Activated T-helper 2 cell treated with anti-CD3 and anti-CD28 coated beads, Interferon-gamma antibody, Interleukin-2, Interleukin-4, amounts not matched to agents 10 μg/mL and 5 μg/mL and 100 μg/mL, durations not matched to agents 14 hours and 24 hours and 36 hours (primary cell): ENCODE measurements around the gene IFI30. TPM values are rescaled to one million over a fixed set of nuclear protein-coding genes. Genes with fewer than 3 reads are reported as not detected.

Experiments used
- DNase-seq: peaks from one replicate; pipeline ENCODE4 v3.0.0; 2021; ENCODE audit warnings: low spot score
- H3K27ac Mint-ChIP-seq: one replicate; pipeline ENCODE4 v1.8.0; 2021; ENCODE audit warnings: mixed read lengths
- H3K27me3 Mint-ChIP-seq: one replicate; pipeline ENCODE4 v1.8.0; 2021; ENCODE audit warnings: low read depth, mixed read lengths
- H3K36me3 Mint-ChIP-seq: one replicate; pipeline ENCODE4 v1.8.0; 2021; ENCODE audit warnings: low read depth, mixed read lengths
- H3K4me1 Mint-ChIP-seq: one replicate; pipeline ENCODE4 v1.8.0; 2021; ENCODE audit warnings: low read depth, mixed read lengths
- H3K4me3 Mint-ChIP-seq: one replicate; pipeline ENCODE4 v1.8.0; 2021; ENCODE audit warnings: low read depth, mild to moderate bottlenecking, moderate library complexity, mixed read lengths
- H3K9me3 Mint-ChIP-seq: one replicate; pipeline ENCODE4 v1.8.0; 2021; ENCODE audit warnings: mixed read lengths
- intact Hi-C: fragments of 100-400 bp; cut with micrococcal nuclease; formaldehyde crosslinking; loops from one replicate; pipeline ENCODE4 v1.15.1; 2023
- total RNA-seq: library from RNA; stranded (reverse); gene quantifications from 2 replicates; pipeline ENCODE4 v1.2.3, GENCODE V29; 2022

IFI30 gene
- total RNA-seq, 1 donor from 2014 or later = 37.0 TPM

GRCh38 chr19:18190278-18190677 lies 16.7 kb downstream of the IFI30 start:
- intact Hi-C loops = loop anchor here (5.0 kb wide), 2 partner anchors 62 to 132 kb away; partner anchors contain the start of gene LSM4
- Mint-ChIP-seq H3K36me3 (no peaks in the 10 kb centered on the region), H3K27me3 (no peaks in the 10 kb centered on the region), H3K4me3 (no peak overlapping the region), H3K9me3 (no peaks in the 10 kb centered on the region), H3K4me1 (peaks cover 18% of the 10 kb centered on the region), H3K27ac (no peak overlapping the region)
- DNase-seq = no peak

GRCh38 chr19:18191640-18192062 lies 18.0 kb downstream of the IFI30 start:
- Mint-ChIP-seq H3K4me1 (peaks cover 18% of the 10 kb centered on the region), H3K9me3 (no peaks in the 10 kb centered on the region), H3K27me3 (no peaks in the 10 kb centered on the region), H3K27ac (peak overlapping the region; percentile 79), H3K4me3 (peak overlapping the region; percentile 82), H3K36me3 (no peaks in the 10 kb centered on the region)
- no peak for DNase-seq
- intact Hi-C loops = loop anchor here (1.0 to 5.0 kb wide), 5 partner anchors 13 to 131 kb away; partner anchors contain the start of genes LSM4, PIK3R2 and RAB3A

- H3K4me3 Mint-ChIP-seq = peak within 1 kb of the TSS; percentile 82
- no peaks in the 10 kb centered on the region for H3K27me3 Mint-ChIP-seq
- no peaks in the 10 kb centered on the region for H3K9me3 Mint-ChIP-seq
- peaks cover 18% of the 10 kb centered on the region for H3K4me1 Mint-ChIP-seq
- intact Hi-C loops = loop anchor here (1.0 to 5.0 kb wide), 5 partner anchors 11 to 129 kb away; partner anchors contain the start of genes LSM4, PIK3R2 and RAB3A
- DNase-seq = peak; percentile 99
- no peaks in the 10 kb centered on the region for H3K36me3 Mint-ChIP-seq
- H3K27ac Mint-ChIP-seq = peak within 1 kb of the TSS; percentile 79
These were observed 19.2 kb downstream of the IFI30 start, which contains the start of gene MPV17L2 for GRCh38 chr19:18192673-18193387. MPV17L2 (plus strand) TSS chr19:18193218; CDS start chr19:18193282, 64 bp downstream.

- no peaks in the 10 kb centered on the region for H3K27me3 Mint-ChIP-seq
- H3K4me3 Mint-ChIP-seq = peak overlapping the region; percentile 82
- H3K4me1 Mint-ChIP-seq = peaks cover 18% of the 10 kb centered on the region
- H3K36me3 Mint-ChIP-seq = peaks cover 7% of the 10 kb centered on the region
- H3K27ac Mint-ChIP-seq = peak overlapping the region; percentile 79
- H3K9me3 Mint-ChIP-seq = no peaks in the 10 kb centered on the region
- intact Hi-C loops = loop anchor here (2.0 to 5.0 kb wide), 4 partner anchors 19 to 129 kb away; partner anchors contain the start of genes LSM4 and PIK3R2
- DNase-seq = no peak
These were observed 20.0 kb downstream of the IFI30 start for GRCh38 chr19:18193388-18194180.

GRCh38 chr19:18194181-18194530 lies 20.5 kb downstream of the IFI30 start:
- no peaks in the 10 kb centered on the region for H3K27me3 Mint-ChIP-seq
- H3K4me3 Mint-ChIP-seq = peak overlapping the region; percentile 82
- intact Hi-C loops = loop anchor here (5.0 kb wide), 2 partner anchors 58 to 128 kb away; partner anchors contain the start of gene LSM4
- H3K4me1 Mint-ChIP-seq = peaks cover 18% of the 10 kb centered on the region
- no peaks in the 10 kb centered on the region for H3K9me3 Mint-ChIP-seq
- H3K36me3 Mint-ChIP-seq = peaks cover 9% of the 10 kb centered on the region
- H3K27ac Mint-ChIP-seq = peak overlapping the region; percentile 76
- DNase-seq = no peak

DNA sequence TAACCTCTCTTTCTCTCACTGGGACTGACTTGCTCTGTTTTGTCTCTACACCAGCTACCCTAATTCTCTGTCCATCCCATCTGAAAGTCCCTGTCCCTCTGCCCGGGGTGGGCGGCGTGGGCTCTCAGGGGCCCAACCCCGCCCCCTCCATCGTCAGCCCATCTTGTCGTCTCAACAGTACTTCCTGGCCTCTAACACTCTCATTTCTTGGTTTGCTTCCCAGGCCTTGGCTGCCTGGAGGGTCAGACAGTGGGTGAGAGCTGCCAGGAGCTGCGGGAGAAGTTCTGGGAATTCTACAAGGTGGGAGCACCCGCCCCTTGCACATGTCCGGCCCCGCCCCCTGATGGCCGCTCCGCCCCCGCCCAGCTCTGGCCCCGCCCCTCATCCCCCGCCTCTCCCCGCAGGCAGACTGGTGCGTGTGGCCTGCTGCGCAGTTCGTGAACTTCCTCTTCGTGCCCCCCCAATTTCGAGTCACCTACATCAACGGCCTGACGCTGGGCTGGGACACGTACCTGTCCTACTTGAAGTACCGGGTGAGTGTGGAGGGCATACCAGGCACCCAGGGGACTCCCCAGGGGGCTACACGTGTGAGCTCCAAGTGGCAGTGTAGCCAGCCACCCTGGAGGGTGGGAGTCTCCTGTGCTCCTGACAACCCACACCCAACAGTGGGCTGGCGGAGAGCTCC lies 21.1 kb downstream of the IFI30 start:
- intact Hi-C loops = loop anchor here (5.0 kb wide), 2 partner anchors 58 to 128 kb away; partner anchors contain the start of gene LSM4
- peak overlapping the region; percentile 82 for H3K4me3 Mint-ChIP-seq
- H3K4me1 Mint-ChIP-seq = peaks cover 18% of the 10 kb centered on the region
- H3K36me3 Mint-ChIP-seq = peaks cover 9% of the 10 kb centered on the region
- DNase-seq = peak; percentile 26
- no peaks in the 10 kb centered on the region for H3K9me3 Mint-ChIP-seq
- H3K27ac Mint-ChIP-seq = no peak overlapping the region
- H3K27me3 Mint-ChIP-seq = no peaks in the 10 kb centered on the region

- intact Hi-C loops = no loop called here
- Mint-ChIP-seq H3K9me3 (no peaks in the 10 kb centered on the region), H3K4me3 (peak overlapping the region; percentile 21), H3K27ac (no peak overlapping the region), H3K27me3 (no peaks in the 10 kb centered on the region), H3K4me1 (peaks cover 18% of the 10 kb centered on the region), H3K36me3 (peaks cover 9% of the 10 kb centered on the region)
- no peak for DNase-seq
These were observed 22.9 kb downstream of the IFI30 start for GRCh38 chr19:18196511-18196845.

DNA sequence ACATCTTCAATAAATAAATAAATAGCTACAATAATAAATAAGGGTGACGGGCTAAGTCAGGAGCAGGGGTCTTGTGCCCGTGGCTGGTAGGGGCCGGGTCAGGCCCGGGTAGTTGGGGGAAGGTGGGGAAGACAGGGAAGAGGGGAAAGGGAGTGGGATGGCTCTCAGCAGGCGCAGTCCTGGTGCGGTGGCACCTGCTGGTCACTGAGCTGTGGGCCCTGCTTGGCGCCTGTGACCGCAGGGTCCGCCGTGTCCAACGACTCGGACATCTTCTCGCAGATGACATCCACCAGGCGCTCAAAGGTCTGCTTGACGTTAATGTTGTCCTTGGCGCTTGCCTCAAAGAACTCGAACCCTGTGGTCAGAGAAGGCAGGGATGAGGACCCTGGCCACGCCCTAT lies 23.7 kb downstream of the IFI30 start:
- no peaks in the 10 kb centered on the region for H3K27me3 Mint-ChIP-seq
- intact Hi-C loops = no loop called here
- no peaks in the 10 kb centered on the region for H3K9me3 Mint-ChIP-seq
- H3K4me3 Mint-ChIP-seq = no peak overlapping the region
- peaks cover 9% of the 10 kb centered on the region for H3K36me3 Mint-ChIP-seq
- peaks cover 13% of the 10 kb centered on the region for H3K4me1 Mint-ChIP-seq
- DNase-seq = no peak
- H3K27ac Mint-ChIP-seq = no peak overlapping the region

- no peaks in the 10 kb centered on the region for H3K9me3 Mint-ChIP-seq
- H3K4me3 Mint-ChIP-seq = no peak overlapping the region
- H3K27ac Mint-ChIP-seq = no peak overlapping the region
- intact Hi-C loops = no loop called here
- peaks cover 13% of the 10 kb centered on the region for H3K4me1 Mint-ChIP-seq
- H3K36me3 Mint-ChIP-seq = peaks cover 9% of the 10 kb centered on the region
- no peaks in the 10 kb centered on the region for H3K27me3 Mint-ChIP-seq
- DNase-seq = no peak
These were observed 24.3 kb downstream of the IFI30 start for GRCh38 chr19:18197941-18198340.

GRCh38 chr19:18198374-18198773 lies 24.8 kb downstream of the IFI30 start:
- peaks cover 17% of the 10 kb centered on the region for H3K4me1 Mint-ChIP-seq
- H3K36me3 Mint-ChIP-seq = peaks cover 9% of the 10 kb centered on the region
- H3K4me3 Mint-ChIP-seq = no peak overlapping the region
- no peak for DNase-seq
- no peaks in the 10 kb centered on the region for H3K9me3 Mint-ChIP-seq
- H3K27ac Mint-ChIP-seq = no peak overlapping the region
- H3K27me3 Mint-ChIP-seq = no peaks in the 10 kb centered on the region
- intact Hi-C loops = no loop called here

DNA sequence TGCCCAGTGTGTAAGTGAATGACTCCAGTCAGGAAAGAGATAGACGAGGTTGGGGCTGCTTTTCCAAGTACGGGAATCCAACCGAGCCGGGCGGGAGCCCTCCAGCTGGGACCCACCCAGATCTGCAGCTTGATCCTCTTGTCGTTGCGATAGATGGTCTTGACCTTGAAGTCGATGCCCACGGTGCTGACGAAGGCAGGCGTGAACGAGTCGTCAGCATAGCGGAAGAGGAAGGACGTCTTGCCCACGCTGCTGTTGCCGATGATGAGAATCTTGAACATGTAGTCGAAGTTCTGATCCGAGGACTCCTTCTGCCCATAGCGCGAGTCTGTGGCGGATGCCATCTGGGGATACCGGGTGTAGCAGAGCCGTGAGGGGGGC lies 28.8 kb downstream of the IFI30 start:
- Mint-ChIP-seq H3K4me3 (peak overlapping the region; percentile 93), H3K27ac (no peak overlapping the region), H3K9me3 (no peaks in the 10 kb centered on the region), H3K36me3 (peaks cover 9% of the 10 kb centered on the region), H3K27me3 (peaks cover 2% of the 10 kb centered on the region), H3K4me1 (peaks cover 11% of the 10 kb centered on the region)
- no peak for DNase-seq
- intact Hi-C loops = no loop called here

DNA sequence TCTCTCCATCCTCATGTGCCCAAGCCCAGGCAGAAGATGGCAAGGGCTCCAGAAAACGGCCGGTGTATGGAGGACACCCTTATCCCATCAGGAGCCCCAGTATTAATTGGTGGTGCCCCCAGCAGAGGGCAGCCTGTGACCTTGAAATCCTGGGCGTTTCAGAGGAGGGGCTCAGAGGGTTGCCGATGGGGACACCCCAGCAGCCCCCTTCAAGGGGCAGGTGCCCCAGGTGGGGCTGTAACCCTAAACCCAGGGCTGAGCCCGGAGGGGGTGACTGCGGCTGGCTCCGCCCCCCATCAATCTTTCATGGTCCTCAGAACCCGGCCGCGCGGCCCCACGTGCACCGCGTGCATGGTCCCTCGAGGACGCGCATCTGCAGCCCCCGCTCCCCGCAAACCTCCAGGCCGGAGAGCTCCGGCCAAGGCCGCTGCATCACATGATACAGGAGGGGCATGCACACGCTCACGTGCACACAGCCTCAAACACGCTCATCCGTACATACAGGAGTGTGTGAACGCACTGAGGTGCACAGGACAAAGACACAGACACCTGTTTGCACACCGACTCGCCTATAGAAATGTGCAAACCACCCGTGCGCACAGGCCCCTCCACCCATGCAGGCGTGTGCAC lies 29.3 kb downstream of the IFI30 start:
- peaks cover 9% of the 10 kb centered on the region for H3K36me3 Mint-ChIP-seq
- peak overlapping the region; percentile 93 for H3K4me3 Mint-ChIP-seq
- H3K27me3 Mint-ChIP-seq = peaks cover 2% of the 10 kb centered on the region
- no peaks in the 10 kb centered on the region for H3K9me3 Mint-ChIP-seq
- H3K4me1 Mint-ChIP-seq = peaks cover 11% of the 10 kb centered on the region
- intact Hi-C loops = no loop called here
- H3K27ac Mint-ChIP-seq = peak overlapping the region; percentile 76
- DNase-seq = no peak
